ENCODE measurements around the gene TTLL5.
"Not testable (repeated sequence)": the region's sequence is repeated elsewhere in the genome, so short reads cannot be mapped to it uniquely, and the experiment has no call there.

Gene TTLL5

DNA sequence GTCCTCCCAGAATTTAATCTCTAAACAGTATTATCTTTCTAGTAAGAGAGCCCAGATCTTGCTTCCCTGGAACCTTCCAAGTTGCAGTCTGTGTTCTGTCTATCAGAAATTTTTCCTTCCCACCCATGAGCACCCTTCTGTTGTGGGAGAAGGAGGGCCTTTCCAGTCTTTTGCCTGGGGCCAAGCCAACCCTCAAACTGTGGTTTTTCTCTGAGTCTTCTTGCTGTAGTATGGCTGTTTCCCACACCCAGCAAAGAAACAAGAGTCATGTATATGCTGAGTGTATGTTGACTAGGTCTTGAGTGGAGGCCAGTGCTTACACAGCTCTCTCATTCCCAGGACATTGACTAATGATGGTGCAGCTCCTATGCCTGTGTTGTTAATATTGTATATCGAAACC lies 216.2 kb downstream of the TTLL5 start:
- no peak for DNase-seq

DNA sequence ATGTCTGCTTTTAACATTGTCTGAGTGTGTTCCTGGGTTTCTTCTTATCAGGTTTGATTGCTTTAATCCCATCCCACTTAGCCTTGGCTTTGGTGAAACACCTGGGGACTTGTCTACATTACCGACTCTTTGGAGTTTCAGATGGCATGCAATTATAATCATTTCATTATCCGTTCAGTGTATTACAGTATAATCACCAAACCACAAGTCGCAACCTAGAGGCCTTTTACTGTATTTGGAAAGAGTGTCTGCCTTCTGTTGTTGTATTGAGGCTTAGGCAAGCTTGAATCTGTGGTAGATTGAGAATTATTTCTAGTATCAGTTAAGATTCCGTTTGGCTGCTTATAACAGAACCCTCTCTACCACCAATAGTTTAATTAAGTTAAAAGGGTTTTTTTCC lies 216.8 kb downstream of the TTLL5 start:
- DNase-seq = peak; percentile 58

DNA sequence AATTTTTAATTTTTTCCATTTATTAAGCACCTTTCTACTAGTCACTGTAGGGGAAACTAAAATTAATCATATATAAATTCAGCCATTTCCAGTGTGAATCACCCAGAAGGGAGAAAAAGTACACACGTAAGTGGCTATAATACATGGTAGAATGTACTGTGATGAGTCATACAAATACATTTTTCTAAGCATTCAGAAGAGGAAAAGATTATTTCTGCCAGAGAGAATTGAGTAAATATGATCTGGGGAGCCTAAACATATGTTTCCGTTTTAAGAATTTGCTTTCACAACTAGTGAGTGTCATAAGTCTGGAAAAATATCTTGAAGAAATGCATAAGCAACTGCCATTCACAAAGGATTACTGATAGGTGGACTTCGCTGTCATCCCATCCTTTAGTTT lies 218.0 kb downstream of the TTLL5 start:
- no peak for DNase-seq

DNA sequence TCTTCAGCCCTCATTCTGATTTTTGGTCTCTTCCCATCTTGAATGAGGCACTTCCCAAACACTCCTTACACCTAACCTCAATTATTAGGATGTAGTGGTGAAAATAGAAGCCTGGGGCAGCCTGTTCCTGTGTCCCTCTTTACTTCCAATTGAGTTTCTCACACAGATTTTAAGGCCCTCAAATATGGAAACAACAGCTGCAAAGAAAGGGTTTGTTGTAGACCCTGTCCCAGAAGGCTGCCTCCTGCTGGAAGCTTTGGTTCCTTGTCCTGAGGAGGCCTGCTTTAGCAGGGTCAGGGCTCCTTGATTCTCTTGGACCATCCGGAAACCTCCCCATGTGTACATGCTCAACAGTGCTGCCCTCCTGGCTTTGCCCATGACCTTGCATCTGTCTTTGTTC lies 219.5 kb downstream of the TTLL5 start:
- peak; percentile 10 for DNase-seq

DNA sequence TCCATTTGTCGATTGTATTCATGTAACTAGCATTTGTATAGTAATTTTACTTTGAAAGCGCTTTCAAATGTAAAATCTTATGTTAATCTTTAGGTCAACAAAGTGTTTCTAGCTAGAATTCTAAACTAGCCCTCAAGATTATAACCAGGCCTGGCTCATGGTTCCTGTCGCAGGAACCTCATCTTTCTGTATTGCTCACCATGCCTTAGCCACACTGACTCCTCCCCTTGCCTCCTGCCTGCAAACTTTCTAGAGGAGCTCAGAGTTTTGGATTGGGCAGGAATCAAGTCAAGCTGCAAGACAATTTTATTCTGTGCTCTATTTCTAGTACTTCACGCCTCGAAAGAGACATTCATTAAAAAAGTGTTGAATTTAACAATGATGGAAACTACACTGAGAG lies 220.9 kb downstream of the TTLL5 start:
- DNase-seq = no peak

DNA sequence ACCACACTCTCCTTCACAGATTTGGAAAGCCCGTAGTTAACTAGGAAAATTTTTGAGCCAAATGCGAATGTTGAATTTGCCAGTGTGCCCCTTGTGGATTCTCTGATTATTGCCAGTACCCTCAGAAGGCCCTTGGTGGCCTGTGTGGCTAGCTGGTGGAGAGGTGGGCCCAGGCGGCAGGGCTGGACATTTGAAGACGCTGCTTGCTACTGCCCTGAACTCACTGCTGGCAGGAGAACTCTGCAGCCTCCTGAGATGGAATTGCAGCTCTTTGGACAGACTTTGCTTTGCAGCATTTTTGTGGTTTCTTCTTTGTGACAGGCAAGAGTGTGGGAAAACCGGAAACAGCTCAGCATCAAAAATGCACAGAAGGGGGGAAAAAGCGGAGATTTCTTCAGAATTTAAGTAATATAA lies 223.2 kb downstream of the TTLL5 start:
- DNase-seq = peak; percentile 7

DNA sequence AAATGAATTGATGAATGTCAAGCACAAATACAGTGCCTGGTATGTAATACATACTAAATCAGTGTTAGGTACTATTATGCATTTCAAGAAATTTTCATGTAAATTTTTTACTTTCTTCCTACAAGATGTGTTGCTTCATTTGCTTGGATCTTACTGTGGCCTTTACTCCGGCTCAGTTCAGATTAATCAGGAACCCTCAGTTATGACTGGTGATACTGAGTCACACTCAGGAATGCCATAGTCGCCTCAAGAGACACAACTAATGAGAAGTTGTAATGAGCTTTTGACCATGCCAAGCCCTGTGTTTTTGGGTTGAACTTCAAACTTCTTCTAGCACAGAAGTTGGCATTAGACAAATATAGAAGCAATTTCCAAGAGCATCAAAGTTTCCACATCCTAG lies 224.8 kb downstream of the TTLL5 start:
- no peak for DNase-seq

DNA sequence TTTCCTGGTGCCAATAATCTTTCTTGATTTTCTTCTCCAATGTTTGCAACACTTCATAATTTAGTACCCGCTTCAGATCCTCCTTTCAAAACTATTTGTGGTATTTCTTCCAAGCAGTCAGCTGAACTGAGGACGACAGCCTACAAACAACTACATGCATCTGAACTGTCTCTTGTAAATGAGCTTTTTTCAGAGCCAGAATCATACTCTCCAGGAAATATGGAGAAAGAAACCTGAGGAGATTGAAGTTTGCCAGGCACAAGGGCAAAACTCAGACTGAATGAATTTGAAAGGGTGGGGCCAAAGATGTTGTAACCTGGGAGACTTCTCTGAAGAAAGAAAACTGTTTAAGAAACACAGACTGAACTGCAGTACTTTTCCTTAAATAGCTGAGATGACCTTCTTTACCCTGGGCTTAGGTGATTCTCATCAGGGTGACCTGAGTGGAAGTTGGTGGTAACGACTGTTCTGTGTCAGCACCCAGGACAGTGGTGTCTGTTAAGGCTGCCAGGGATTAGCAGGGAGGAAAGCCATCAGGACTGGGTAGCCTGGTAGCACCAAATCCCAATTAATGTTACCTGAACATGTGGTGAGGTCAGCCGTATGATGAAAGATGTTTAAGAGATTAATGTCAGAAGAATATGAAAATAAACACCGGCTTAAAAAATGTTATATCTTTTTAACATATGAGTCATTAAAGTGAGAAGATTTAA lies 225.7 kb downstream of the TTLL5 start:
- DNase-seq = peak; percentile 3

DNA sequence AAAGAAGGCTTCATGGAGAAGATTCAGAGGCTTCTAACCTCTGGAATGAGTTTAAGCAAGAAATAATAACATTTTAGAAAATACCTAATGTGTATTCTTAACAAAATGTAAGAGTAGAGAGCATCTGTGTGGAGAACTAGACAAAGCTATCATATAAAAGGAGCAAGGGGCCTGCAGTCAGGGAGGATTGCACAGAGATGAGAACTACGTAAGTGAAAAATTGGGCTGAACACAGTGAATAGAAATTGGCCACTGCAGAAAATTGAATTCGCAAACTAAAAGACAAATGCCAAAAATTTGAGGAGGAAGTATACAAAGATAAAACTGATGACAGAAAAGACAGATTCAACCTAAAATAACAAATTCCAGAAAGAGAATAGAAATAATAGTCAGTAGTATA lies 227.9 kb downstream of the TTLL5 start:
- DNase-seq = no peak

DNA sequence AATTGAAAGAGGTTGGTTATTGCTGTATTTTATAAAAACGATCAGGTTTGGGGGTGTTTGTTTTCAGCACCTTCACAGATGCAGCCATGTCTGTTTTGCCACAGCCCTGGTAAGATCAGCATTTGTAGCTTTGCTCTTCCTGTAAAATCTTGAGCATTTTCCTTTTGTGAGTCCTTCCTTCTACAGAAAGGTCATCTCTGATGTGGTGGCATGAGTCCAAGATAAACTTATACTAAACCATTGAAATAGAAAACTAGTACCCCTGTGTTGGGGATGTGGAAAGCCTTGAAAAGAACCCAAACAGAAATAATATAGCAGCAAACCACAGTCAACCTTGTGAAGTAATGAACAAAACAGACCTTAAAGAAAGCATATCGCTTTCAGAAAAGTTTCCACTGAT lies 235.3 kb downstream of the TTLL5 start:
- no peak for DNase-seq

DNA sequence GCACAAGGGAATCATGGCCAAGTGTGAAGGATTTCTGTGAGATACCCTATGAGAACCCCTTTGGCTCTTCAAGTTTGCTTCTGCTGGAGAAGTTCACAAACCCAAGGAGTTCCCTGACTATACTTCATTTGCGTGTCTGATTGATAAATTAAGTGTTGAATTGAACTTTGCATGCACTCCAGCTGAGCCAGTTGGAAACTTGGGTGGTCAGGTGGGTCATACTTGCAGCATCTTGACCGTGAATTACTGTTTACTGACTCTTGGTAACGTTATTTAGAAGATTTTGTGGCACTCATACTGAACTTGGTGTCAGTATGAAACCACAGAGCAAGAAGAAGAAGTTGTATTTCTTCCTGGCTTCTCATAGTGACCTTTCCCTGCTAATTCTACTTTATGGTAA lies 243.3 kb downstream of the TTLL5 start:
- no peak for DNase-seq

DNA sequence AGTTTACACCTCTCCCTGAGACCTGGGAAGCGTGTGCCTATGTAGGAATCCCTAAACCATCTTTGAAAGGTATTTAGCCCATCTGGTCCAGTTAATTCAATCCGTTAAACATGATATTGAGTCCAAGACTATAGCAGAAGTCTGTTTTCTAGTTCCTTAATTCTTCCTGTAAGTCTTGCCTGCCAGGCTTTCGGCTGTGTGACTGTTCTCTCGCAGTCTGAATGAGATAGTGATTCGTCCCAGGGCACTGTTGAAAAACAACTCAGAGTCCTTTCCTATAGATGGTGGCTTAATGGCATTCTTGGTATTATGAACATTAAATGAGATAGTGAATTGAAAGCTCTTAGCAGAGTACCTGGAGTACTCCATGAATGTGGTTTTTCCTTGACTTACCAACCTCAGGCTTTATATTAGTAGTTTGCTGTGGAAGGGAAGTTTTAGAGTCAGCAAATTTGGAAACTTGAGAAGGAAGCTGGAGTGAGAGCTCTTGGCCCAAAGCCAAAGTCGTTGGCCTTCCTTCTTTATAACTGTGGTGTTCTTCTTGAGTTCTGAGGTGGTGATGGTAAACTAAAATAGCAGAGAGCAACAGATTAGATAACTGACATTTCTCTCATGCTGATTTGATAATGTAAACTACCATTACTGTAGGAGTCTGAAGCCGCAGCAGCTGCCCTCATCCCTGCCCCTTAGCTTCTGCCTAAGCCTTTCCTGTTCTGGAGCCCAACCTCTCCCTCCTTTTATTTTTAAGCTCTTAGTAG lies 244.3 kb downstream of the TTLL5 start:
- DNase-seq = peak; percentile 19

DNA sequence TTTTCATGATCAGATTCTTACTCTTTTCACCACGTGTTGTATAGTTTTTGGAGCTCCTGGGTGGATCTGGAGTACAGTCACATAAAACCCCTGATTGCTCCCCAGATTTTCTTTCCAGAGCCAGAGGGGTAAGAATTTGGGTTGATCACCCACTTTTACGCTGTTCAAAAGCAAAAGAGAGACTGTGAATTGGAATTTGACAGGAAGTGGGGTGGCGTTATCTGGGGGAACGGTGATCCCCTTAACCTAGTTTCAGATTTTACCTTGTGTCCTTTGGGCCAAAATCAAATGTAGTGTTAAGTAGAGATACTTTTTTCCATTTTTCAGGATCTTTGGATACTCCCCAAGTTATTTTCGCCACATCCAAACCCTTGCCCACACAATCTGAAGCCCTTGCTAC lies 245.2 kb downstream of the TTLL5 start:
- no peak for DNase-seq

DNA sequence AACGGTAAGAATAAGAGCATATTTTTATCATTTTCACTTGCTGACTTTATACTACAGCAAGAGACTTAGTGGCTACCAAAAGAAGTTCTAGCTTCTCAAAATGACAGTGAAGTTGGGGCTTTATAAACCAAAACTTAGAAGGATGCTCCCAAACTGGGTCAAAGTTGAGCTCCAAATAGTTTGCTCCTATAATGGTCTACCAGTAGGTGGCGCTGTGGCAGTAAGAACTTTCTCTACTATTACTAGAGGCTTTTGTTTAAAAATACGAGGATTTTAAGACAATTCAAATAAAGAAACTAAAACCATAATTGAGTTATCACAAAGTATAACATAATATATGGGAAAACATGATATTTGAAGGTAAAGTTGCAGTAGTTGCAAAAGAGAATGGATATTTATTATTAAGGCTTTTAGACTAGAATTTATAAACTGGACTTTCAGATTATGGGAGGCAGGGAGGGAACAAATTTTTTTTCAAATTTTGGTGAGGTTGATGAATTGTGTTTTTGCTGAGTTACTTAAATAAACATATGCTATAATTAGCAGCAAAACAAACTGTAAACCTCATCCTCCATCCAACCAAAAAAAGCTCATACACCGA lies 245.7 kb downstream of the TTLL5 start:
- DNase-seq = peak; percentile 69

DNA sequence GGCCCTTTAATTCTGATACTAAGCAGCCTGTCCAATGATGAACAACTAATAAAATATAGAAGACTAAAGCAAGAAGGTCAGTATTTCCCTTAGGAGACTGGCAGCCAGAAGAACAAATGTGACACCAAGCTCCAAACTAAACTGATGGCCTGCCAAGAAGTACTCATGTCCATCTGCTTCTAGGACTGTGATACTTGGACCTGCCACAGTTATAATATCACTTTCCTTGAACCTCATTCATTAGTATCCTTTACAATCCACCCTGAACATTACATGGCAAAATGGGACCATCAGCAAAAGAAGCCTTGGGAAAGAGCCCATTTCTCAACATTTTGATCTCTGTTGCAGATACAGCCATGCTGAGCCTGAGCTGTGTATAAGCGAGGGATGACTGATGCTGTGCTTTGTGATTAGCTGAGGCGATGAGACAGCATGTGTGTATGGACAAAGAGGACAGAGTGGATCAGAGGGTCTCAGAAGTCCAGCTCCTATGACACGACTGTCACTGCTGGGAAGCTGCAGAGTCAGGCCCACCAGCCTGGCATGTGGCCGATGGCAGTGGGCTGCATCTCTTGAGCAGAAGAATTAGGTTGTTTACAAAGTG lies 246.8 kb downstream of the TTLL5 start:
- DNase-seq = no peak

DNA sequence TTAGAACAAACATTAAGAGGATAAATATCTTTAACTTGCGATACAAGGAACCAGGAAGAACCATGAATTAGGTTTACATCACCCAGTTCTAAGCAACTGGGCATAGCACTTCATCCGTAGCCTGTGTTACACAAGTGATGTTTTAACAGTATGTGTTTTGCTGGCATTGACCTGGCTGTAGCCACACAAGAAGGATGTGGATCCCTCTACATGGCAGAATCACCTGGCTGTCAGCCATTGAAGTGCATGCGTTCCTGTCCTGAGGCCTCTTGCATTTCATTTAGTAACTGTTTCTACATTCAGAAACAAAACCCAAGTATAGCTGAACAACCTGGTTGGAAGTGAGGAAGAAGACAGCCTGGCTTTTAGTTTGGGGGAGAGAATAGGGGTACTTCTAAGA lies 248.6 kb downstream of the TTLL5 start:
- no peak for DNase-seq

DNA sequence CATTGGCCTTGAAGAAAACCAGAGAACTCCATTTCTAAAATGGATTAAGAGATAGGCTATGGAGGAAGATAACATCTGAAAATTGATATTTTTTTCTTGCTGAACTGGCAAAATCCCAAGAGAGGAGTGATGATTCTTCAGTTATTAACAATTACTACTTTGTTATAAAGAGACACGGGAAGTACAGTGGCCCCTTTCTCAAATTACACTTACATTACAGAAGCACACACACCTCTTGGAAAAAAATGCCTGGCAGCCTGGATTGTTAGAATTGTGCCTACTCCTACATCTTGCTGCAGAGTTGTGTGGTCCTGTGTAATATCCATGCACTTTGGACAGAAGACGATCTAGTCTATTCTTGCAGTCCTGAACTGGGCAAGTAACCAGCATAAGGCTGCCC lies 249.0 kb downstream of the TTLL5 start:
- no peak for DNase-seq

DNA sequence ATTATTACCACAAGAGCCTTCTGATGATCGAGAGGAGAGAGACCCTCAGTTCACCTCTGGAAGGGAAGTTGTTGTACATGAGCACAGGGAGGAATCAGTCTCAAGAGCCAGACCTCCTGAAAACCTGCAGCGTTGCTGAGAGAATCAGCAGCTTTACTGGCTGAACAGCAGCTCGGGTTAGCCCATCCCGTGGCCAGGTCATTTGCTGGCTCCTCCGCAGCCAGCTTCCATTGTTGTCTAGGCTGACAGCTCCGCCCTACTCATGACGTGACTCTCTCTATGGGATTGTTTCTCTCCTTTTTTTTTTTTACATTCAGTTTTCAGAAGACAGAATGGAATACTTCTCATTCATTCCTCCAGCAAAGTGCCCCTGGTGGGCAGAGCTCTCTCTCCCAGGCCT lies 250.8 kb downstream of the TTLL5 start:
- DNase-seq = peak; percentile 2

DNA sequence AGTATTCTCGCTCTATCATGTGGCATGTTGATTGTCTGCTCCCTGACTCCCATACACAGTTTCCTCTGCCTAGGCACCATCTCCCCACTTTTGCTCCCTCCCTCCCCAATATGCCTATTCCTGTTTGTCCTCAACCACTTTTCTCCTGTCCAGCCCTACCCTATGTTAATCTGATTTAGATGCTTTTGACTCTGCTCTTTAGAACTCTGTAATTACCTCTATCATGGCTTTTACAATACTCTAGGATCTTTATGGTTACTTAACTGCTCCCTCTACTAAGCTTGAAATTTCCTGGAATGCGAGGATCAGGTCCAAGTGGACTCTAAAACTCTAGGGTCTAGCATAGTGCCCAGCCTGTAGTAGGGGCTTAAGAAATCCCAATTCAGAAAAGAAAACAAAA lies 252.1 kb downstream of the TTLL5 start:
- DNase-seq = no peak

DNA sequence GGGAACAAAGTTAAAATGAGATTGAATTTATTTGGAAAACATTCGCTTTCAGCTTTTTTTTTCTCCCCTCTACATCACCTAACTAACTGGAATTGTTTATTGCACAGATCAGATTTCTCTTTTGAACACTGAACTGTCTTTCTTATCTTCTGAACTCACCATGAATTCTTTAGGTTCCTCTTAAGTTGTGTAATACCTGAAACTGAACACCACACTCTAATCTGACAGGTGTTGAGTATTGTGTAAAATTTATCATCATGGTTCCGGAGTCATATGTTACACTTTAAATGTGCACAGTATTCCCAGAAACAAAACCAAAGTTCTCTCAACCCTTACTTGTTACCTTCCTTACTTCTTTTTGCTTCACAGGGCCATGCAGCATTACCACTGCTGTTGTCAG lies 254.0 kb downstream of the TTLL5 start:
- DNase-seq = no peak

DNA sequence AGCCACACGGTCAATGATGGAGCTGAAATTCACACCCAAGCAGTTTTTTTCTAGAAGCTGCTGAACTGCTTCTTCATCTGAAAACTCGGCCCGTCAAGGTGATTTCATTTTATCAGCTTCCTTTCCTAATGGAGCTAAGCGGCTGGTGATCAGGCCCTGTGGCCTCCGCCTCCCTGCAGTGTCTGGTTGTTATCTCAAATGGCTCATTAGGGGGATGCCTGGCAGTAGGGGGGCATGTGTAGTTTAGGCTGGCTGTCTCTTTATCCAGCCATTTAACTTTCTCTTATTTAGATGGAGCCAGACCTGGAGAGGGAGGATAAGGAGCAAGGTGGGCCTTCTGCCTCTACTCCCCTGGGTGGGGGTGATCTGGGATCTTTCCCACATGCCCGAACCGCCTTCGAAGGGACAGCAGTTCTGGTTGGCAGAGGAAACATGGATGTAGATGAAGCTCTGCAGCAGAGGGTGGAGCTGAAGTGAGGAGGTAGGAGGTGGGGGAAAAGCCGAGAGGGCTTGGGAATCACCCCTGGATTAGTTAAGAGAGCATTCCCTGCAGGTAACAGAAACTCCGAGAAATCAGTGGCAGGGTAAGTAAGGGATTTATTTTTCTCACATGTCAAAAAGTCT lies 256.4 kb downstream of the TTLL5 start:
- no peak for DNase-seq

DNA sequence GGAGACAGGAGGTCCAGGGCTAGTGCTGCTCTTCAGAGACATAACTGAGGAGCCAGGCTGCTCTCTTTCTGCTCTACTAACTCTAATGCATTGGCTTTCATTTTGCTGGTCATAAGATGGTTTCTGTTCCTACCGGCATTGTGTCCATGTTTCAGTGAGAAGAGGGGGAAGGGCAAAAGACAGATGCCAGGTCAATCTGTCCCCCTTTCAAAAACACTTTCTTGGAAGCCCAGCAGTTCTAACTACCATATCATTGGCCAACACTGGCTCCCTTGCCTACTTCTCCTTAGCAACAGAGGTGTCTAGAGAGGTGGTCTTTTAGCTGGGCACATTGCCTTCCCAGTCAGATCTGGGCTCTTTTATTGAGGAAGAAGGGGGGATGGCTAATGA lies 256.9 kb downstream of the TTLL5 start:
- DNase-seq = peak; percentile 35

DNA sequence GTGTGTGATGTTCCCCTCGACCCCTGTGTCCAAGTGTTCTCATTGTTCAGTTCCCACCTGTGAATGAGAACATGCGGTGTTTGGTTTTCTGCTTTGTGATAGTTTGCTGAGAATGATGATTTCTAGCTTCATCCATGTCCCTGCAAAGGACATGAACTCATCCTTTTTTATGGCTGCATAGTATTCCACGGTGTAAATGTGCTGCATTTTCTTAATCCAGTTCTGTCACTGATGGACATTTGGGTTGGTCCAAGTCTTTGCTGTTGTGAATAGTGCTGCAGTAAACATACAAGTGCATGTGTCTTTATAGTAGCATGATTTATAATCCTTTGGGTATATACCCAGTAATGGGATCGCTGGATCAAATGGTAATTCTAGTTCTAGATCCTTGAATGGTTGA lies 259.4 kb downstream of the TTLL5 start:
- DNase-seq = not testable (repeated sequence)
